ENCODE measurements around the gene TSPAN4.

TSPAN4 gene

GRCh38 chr11:804599-804964, 38.1 kb upstream of the TSPAN4 start:
- DNase-seq (ENCODE audit: low spot score): no peak

DNA sequence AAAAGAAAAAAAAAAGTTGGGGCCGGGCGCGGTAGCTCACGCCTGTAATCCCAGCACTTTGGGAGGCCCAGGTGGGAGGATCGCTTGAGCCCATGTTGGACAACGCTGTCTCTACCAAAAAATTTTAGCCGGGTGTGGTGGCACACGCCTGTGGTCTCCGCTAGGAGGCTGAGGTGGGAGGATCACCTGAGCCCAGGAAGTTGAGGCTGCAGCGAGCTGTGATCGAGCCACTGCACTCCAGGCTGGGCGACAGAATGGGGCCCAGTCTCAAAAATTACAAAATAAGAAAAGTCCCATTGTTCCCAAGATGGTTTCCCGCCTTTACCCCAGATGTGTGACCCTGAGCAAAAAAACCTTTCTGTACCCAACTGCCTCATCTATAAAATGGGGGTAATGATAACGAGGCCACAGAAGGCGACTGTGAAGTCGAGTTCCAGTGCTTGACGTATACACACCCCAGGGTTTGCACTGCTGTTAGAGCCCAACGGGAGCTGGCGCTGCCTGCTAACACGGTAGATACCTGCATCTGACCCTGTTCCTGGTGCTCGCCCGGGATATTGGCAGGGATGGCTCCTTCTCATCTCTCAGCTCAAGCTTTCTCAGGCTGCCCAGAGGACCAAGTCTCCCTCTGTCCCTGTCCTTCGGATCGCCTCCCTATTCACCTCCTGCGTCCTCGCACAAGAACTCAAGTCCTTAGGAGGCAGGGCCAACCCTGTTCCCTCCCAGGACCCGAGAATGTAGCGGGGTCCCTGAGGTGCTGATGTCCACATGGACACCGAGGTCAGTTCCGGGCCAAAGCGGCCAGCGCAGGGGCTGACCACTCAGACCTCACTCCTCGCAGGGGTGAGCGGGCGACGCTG, 34.0 kb upstream of the TSPAN4 start:
- peak; percentile 45 for DNase-seq (ENCODE audit: low spot score)

DNA sequence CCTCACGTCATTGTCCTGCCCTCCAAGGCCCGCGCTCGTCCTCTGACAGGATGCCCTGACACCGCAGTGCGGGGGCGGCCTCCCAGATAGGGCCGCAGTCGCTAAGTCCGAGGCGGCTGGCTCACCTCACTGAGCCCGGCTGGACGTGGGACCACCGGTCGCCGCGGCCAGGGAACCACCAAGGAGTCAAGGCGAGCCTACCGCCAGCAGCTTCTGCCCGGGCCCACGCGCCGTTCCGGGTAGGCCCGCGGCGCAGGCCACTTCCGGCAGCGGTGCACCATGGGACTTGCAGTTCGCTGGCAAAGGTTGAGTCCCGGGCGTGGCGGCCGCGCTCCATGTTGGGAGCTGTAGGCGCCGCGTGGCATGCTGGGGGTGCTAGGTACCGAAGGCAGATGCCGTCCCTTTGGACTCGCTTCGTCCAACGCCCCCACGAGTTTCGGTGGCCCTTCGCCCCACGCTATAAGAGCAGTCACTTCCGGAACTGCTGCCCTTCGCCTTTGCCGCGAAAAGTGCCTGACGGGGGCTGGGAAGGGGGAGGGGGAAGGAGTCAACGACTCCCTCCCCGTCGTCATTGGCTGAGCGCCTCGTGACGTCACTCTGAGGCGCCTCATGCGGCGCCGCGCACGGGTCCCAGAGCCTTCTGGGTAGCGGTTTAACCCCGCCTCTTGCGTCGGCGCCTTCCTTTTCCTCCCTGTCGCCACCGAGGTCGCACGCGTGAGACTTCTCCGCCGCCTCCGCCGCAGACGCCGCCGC, 33.2 kb upstream of the TSPAN4 start, which contains the start of gene RPLP2:
Gene RPLP2, plus strand, starts transcription at position 681 of the 753 bp plus-strand sequence. CDS start 268 bp downstream, outside the sequence.
- peak; percentile 97 for DNase-seq (ENCODE audit: low spot score)

GRCh38 chr11:810040-810567, 32.5 kb upstream of the TSPAN4 start:
- DNase-seq (ENCODE audit: low spot score): no peak

- DNase-seq (ENCODE audit: low spot score): no peak
Measured at GRCh38 chr11:811446-812245, 31.0 kb upstream of the TSPAN4 start.

DNA sequence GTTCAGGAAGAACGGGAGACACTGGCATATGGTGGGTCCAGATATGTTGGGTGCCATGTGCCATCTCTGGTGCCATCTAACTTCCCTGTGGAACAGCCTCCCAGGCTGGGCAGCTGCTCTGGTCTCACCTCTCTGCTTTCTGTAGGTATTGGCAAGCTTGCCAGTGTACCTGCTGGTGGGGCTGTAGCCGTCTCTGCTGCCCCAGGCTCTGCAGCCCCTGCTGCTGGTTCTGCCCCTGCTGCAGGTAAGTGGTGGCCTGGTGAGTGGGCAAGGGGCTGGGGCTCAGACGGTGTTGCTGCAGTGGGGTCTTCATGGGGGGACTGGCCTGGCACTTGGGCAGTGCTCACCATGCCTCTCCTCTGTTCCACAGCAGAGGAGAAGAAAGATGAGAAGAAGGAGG, 30.3 kb upstream of the TSPAN4 start:
- no peak for DNase-seq (ENCODE audit: low spot score)

- no peak for DNase-seq (ENCODE audit: low spot score)
Measured at GRCh38 chr11:813072-813455, 29.6 kb upstream of the TSPAN4 start.

- no peak for DNase-seq (ENCODE audit: low spot score)
Measured at GRCh38 chr11:813456-814096, 29.1 kb upstream of the TSPAN4 start.

DNA sequence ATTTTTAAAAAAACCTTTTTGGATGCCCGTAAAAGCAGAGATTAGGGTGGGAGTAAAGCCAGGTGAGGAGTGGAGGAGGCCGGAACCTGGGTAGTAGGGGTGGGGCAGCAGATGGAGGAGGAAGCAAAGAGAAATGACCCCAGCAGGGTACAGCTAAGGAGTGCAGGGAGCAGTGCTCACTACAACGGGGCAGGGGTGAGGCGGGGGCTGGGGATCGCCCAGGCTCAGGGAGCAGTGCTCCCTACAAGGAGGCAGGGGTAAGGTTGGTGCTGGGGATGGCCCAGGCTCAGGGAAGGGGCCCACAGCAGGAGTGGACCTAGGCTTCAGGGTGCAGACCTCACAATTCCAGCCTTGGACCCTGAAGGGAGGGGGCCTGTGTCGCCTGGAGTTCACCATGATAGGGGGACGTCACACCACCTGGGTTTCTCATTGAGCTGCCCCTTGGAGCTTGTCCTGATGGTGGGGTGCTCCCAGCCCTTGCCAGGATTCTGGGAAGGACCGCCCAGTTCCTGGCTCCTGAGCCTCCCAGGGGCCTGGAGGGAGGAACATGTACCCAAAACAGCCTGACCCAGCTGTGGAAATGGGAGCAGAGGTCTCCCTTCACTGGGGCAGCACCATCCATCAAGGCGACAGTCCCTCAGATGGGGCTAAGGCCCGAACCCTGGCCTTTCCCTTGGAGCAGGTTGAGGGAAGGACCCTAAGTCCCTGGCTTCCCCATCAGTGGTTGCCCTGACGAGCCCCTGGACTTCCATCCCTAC, 26.8 kb upstream of the TSPAN4 start:
- no peak for DNase-seq (ENCODE audit: low spot score)

DNA sequence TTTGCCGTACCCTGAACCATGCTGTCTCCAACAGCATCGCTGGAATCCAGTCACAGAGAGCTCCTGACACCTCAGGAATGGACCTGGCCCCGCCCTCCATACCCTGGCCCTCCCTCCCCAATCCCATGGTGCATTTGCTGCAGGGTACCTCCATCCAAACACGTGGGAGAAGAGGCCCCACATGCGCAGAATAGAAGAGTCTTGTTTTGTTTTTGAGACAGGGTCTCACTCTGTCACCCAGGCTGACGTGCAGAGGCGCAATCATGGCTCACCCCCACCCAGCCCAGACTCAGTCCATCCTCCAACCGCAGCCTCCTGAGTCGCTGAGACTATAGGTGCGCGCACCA, 26.2 kb upstream of the TSPAN4 start:
- DNase-seq (ENCODE audit: low spot score): no peak

GRCh38 chr11:818396-819128, 24.1 kb upstream of the TSPAN4 start, which contains the start of gene PNPLA2:
Gene PNPLA2, plus strand, starts transcription at chr11:818914. Its CDS starts 805 bp downstream, at chr11:819719.
- DNase-seq (ENCODE audit: low spot score): no peak

- peak; percentile 96 for DNase-seq (ENCODE audit: low spot score)
Measured at GRCh38 chr11:819129-819931, 23.3 kb upstream of the TSPAN4 start.

- DNase-seq (ENCODE audit: low spot score): peak; percentile 73
Measured at GRCh38 chr11:819943-820649, 22.6 kb upstream of the TSPAN4 start.

DNA sequence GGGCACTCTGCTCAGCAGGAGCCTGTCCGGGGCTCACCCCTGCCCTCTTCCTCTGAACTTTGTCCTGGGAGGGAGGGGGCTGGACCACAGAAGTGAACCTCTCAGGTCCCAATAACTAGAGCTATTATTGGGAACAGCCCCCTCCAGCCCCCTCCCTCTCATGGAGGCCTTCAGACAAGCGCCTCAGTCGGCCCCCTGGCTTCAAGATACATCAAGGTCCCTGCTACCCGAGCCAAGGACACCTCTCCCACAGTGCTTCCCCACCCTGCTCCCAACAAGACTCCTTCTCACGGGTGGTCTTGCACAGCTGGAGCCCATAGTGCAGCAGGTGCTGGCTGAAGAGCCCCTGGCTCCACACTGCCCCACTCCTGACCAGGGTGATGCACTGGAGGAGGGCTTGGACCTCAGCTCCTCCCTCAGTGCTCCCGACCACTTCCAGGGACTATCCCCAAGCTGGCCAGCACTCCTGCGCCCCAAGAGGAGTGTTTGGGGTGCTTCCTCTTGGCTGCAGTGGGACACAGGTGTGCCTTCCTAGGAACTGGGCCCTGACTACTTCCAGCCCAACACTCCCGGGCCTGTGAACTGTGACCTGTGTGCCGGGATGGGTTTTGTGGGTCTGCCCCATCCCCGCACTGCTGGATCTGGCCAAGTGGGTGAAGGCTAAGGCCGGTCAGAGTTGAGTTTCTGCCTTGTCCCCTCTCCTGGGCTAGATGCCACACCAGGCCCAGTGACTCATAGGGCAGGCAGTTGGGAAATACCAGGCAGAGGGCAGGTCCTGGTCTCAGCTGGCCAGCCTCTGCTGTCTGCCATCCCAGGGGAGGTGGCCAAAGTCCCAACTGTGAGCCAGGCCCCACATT, 21.8 kb upstream of the TSPAN4 start:
- DNase-seq (ENCODE audit: low spot score): peak; percentile 61

DNA sequence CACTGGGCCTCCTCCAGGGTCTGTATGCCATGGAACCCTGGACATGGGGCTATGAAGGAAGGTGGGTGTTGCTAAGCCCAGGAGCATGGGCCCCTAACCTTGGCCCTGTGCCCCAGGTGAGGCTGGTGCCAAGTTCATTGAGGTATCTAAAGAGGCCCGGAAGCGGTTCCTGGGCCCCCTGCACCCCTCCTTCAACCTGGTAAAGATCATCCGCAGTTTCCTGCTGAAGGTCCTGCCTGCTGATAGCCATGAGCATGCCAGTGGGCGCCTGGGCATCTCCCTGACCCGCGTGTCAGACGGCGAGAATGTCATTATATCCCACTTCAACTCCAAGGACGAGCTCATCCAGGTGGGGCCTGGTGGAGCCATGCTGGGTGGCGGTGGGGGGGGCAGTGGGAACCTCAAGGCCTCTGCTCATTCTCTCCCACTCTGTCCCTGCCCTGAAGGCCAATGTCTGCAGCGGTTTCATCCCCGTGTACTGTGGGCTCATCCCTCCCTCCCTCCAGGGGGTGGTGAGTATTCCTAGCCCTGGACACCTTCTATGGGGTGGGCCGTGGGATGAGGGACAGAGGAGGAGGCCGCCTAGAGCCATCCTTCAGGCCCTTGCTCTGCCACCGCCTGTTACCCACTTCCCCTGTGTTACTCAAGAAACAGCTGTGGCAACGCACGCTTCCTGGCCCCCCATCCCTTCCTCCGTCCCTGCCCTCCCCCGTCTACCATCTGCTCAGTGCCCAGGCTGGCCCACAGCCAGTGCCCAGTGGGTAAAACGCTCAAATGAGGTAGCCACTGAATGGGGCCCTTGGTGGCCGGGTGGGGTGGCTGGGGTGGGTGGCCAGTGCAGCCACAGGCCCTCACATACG, 20.9 kb upstream of the TSPAN4 start:
- DNase-seq (ENCODE audit: low spot score): peak; percentile 70

- DNase-seq (ENCODE audit: low spot score): no peak
Measured at GRCh38 chr11:823441-824291, 19.0 kb upstream of the TSPAN4 start.

Measured in Ammon's horn (tissue), 1 donor.